GM12873 (cell line): ENCODE measurements around the gene TRIM9.

Experiments
- TF ChIP-seq, protein P1 (sequence below): IDR thresholded peaks from 2 replicates; pipeline ENCODE4 v1.5.1; 2012; ENCODE audit warnings: low read depth, mild to moderate bottlenecking, moderate library complexity, low read length, control low read depth; ENCODE audit not compliant: insufficient read depth; ENCODE audit errors: missing control alignments

TRIM9 gene

DNA sequence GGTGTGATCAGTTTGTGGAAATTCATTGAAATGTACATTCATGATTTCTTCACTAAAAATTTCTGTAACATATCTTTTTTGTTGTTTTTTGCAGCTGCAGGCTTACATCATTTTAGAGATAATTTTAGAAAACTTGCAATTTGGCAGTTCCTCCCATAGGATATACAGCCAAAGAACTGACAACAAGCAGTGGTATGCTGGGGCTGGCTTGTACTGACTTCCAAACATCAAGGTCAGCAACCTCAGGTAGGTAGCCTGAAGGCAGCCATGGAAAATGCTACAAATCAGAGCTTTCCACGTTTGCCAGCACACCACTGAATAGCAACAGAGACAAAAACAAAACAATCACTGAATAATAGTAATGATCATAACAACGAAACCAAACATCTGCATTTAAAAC is 21.2 kb downstream of the TRIM9 start:
- TF ChIP-seq, protein P1, sequence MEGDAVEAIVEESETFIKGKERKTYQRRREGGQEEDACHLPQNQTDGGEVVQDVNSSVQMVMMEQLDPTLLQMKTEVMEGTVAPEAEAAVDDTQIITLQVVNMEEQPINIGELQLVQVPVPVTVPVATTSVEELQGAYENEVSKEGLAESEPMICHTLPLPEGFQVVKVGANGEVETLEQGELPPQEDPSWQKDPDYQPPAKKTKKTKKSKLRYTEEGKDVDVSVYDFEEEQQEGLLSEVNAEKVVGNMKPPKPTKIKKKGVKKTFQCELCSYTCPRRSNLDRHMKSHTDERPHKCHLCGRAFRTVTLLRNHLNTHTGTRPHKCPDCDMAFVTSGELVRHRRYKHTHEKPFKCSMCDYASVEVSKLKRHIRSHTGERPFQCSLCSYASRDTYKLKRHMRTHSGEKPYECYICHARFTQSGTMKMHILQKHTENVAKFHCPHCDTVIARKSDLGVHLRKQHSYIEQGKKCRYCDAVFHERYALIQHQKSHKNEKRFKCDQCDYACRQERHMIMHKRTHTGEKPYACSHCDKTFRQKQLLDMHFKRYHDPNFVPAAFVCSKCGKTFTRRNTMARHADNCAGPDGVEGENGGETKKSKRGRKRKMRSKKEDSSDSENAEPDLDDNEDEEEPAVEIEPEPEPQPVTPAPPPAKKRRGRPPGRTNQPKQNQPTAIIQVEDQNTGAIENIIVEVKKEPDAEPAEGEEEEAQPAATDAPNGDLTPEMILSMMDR: no peak

DNA sequence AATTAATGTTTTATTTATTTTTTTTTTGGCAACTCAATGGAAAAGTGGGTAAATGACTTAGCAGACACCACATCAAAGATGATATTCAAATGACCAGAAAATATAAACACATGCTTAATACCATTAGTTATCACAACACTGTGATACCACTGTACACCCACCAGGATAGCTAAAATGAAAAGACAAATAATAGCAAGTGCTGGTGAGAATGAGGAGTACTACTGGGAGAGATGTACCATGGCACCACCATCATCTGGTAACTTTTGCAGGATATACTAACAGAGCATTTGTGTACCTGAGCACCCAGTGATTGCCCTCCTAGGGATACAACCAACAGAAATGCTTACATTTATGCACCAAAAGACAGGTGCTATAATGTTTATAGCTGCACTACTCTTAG is 21.9 kb downstream of the TRIM9 start:
- TF ChIP-seq, protein P1: no peak

DNA sequence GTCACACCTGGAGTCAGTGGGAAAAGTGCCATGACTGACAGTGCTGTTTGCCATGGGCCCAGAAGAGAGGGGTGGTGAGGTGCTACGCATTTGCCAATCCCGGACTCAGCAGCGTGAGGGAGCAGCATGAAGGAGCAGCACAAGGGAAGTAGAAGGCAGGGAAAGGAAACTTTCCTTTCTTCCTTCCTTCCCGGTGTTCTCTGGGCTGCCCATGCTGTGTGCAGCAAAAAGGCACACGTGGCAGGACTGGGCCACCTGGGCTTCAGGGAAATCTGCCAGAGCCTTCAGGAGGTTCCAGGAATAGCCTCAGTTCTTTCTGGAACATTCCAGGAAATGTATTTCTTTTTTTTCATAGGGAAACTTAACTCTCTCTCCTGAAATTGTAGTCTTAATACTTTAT is 23.0 kb downstream of the TRIM9 start:
- TF ChIP-seq, protein P1: no peak

DNA sequence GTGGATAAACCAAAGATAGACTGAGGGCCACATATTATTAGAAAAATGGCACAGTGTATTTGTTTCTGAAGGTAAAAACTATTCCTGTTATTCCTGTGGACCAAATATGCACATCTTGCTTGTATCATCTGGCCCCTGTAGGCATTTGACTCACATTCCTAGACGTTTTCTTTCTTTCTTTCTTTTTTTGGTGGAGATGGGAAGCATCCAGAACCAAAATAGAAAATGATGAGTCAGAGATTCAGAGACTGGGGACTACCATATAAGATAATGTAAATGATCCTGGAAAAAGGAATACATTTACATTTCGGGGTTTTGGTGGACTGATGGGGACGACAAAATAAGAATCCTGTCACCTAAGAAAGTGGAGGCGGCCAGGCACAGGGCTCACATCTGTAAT is 24.2 kb downstream of the TRIM9 start:
- TF ChIP-seq, protein P1: no peak

DNA sequence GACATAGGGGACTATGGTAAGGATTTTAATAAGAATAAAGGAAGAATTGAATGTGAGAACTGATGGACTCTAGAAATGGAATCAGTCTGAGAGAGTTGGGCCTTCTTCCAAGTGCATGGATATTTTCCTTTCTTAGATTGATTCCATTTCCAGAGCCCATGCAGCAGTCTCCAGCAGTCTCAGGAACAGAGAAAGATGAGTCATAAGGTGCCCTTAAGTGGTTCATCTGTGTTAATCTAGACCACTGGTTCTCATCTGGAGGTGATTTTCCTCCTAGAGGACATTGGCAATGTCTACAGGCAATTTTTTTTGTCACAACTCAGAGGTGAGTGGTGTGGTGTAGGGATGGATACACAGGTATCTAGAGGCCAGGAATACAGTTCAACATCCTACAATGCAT is 25.9 kb downstream of the TRIM9 start:
- TF ChIP-seq, protein P1: no peak

DNA sequence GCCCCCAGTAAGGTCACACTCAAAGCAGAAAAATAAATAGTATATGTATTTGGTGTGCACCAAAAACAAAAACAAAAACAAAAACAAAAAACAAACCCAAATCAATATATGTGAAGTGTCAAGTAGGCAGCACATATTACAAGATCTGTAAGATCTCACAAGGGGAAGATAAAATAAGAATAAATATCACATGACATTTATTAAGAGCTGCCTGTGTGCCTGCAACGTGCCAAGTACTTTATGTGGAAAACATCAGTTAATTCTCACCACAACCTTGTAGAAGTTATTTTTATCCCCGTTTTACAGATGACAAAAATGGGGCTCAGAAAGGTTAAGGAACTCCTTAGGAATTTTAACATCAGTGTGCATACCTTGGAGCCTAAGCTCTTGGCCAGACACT is 26.6 kb downstream of the TRIM9 start:
- TF ChIP-seq, protein P1: no peak

DNA sequence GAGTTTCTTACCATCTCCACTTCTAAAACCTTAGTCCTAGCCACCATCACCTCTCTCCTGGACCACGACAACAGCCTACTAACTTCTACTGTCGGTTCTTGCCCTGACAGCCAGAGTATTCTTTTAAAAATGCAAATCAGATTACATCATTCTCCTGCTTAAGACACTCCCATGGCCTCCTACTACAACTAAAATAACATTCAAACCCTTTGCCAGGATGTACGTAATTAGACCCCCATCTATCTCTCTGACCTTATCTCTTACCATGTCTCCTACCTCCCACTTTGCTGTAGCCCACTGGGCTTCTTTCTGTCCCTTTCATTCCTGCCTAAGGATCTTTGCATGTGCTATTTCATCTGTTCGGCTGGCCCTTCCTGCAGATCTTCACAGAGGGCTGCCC is 27.6 kb downstream of the TRIM9 start:
- TF ChIP-seq, protein P1: no peak
